Suprapubic skin (tissue), 4 donors: ENCODE measurements around the gene RC3H2. TPM values are rescaled to one million over a fixed set of nuclear protein-coding genes. Genes with fewer than 3 reads are reported as not detected.

Experiments
- DNase-seq, 2 donors: peaks; one replicate each; pipeline ENCODE4 v3.0.0-alpha.2; 2019; ENCODE audit warnings: low spot score in 2 of 2
- H3K27ac ChIP-seq: fragments of 200-600 bp; sonication (generic); one replicate; pipeline ENCODE4 v1.5.1; 2019
- H3K27me3 ChIP-seq: fragments of 200-600 bp; sonication (generic); one replicate; pipeline ENCODE4 v1.5.1; 2019
- H3K36me3 ChIP-seq: fragments of 200-600 bp; sonication (generic); one replicate; pipeline ENCODE4 v1.5.1; 2019
- H3K4me1 ChIP-seq: fragments of 200-600 bp; sonication (generic); one replicate; pipeline ENCODE4 v1.5.1; 2019
- H3K4me3 ChIP-seq: fragments of 200-600 bp; sonication (generic); one replicate; pipeline ENCODE4 v1.5.1; 2019; ENCODE audit warnings: mild to moderate bottlenecking
- H3K9me3 ChIP-seq: fragments of 200-600 bp; sonication (generic); one replicate; pipeline ENCODE4 v1.5.1; 2019
- EP300 ChIP-seq: sonication (generic); formaldehyde crosslinking; IDR thresholded peaks from one replicate; pipeline ENCODE4 v1.6.1; 2017; ENCODE audit warnings: antibody characterized with exemption
- POLR2A ChIP-seq, 2 donors: fragments of 450-650 bp; IDR thresholded peaks; one replicate each; pipeline ENCODE4 v1.6.1; 2017; ENCODE audit warnings: antibody characterized with exemption in 2 of 2, mild to moderate bottlenecking in 2 of 2, moderate library complexity in 2 of 2
- POLR2AphosphoS5 ChIP-seq, 3 donors: sonication (generic); formaldehyde crosslinking; IDR thresholded peaks; one replicate each; pipeline ENCODE4 v1.6.1; 2017; ENCODE audit warnings: antibody characterized with exemption in 3 of 3
- WGBS: methylation state at CpG from one replicate; pipeline ENCODE4 v1.1.5; 2018; 5-methylcytosine and 5-hydroxymethylcytosine counted together
- total RNA-seq, 4 donors: library from RNA; depleted of rRNA; stranded (reverse); fragments of >200 nt; gene quantifications; one replicate each; pipeline ENCODE4 v1.1.0, GENCODE V29; 2016
- TF ChIP-seq, protein P1 (sequence below), 2 donors: fragments of 200-600 bp in 1 of 2; fragments of 450-650 bp in 1 of 2; sonication (generic) in 1 of 2; IDR thresholded peaks; one replicate each; pipeline ENCODE4 v1.5.1; 2016 to 2019; ENCODE audit warnings: antibody characterized with exemption in 2 of 2, mild to moderate bottlenecking in 1 of 2, moderate library complexity in 1 of 2

RC3H2 gene, protein sequence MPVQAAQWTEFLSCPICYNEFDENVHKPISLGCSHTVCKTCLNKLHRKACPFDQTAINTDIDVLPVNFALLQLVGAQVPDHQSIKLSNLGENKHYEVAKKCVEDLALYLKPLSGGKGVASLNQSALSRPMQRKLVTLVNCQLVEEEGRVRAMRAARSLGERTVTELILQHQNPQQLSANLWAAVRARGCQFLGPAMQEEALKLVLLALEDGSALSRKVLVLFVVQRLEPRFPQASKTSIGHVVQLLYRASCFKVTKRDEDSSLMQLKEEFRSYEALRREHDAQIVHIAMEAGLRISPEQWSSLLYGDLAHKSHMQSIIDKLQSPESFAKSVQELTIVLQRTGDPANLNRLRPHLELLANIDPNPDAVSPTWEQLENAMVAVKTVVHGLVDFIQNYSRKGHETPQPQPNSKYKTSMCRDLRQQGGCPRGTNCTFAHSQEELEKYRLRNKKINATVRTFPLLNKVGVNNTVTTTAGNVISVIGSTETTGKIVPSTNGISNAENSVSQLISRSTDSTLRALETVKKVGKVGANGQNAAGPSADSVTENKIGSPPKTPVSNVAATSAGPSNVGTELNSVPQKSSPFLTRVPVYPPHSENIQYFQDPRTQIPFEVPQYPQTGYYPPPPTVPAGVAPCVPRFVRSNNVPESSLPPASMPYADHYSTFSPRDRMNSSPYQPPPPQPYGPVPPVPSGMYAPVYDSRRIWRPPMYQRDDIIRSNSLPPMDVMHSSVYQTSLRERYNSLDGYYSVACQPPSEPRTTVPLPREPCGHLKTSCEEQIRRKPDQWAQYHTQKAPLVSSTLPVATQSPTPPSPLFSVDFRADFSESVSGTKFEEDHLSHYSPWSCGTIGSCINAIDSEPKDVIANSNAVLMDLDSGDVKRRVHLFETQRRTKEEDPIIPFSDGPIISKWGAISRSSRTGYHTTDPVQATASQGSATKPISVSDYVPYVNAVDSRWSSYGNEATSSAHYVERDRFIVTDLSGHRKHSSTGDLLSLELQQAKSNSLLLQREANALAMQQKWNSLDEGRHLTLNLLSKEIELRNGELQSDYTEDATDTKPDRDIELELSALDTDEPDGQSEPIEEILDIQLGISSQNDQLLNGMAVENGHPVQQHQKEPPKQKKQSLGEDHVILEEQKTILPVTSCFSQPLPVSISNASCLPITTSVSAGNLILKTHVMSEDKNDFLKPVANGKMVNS
- 10 to 100 TPM; 24.2 to 59.2 (median 28.6) TPM for total RNA-seq

DNA sequence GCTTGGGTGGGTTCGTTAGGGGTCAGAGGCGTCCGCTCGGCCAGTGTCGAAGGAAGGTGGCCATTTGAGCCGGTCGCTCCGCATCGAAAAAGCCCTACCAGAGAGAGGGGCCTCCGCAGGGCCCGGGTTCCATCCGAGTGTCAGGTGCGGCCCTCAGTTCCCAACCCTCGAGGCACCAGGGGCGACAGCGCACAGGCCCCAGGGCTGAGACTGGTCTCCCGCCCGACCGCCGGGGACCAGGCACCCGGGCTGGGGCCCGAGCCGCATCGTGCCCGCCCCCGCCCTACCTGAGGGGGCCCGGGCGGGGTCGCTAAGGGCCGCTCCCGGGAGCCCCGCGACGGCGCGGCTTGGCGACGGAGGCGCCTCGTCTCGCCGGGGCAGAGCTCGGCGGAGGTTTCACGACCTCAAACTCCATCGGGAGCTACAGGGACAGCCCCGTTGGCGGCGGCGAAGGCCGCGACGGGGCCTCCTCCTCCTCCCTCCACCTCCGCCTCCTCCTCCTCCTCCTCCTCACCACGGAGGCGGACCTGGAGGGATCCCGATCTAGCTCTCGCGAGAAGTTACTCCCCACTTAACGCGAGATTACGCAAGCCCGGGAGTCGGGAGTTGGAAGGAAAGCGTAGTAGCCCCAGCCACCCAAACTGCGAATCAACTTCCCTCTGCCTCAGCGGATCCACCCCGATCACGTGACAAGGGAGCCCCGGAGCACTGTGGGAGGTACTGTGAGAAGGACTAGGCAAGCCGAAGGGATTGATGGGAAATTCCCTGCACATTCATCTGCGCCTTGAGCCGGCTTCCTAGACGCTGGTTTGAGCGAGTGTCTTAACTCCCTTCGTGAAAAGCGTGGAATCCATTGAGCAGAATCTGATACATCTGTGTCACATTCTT lies at the start of gene RC3H2:
Gene RC3H2 (minus strand): TSS at position 537 of the 888 bp plus-strand sequence. CDS start 7,850 bp downstream, outside the sequence.
- 1% methylated on average over 38 of the region's 77 CpGs for WGBS
- Histone ChIP-seq H3K4me3 (peak within 1 kb of the TSS; percentile 81), H3K36me3 (peaks cover 5% of the 10 kb centered on the region), H3K4me1 (peaks cover 39% of the 10 kb centered on the region), H3K27me3 (no peaks in the 10 kb centered on the region), H3K9me3 (no peaks in the 10 kb centered on the region), H3K27ac (peak within 1 kb of the TSS; percentile 98)
- DNase-seq = peak; percentile 99 to 100
- TF ChIP-seq POLR2AphosphoS5 (IDR thresholded peaks at IDR 0.05) = peak in 2 of 3 donors; percentile 54 to 91
- peak; percentile 47 to 92 for TF ChIP-seq POLR2A (IDR thresholded peaks at IDR 0.05)
- TF ChIP-seq, protein P1, sequence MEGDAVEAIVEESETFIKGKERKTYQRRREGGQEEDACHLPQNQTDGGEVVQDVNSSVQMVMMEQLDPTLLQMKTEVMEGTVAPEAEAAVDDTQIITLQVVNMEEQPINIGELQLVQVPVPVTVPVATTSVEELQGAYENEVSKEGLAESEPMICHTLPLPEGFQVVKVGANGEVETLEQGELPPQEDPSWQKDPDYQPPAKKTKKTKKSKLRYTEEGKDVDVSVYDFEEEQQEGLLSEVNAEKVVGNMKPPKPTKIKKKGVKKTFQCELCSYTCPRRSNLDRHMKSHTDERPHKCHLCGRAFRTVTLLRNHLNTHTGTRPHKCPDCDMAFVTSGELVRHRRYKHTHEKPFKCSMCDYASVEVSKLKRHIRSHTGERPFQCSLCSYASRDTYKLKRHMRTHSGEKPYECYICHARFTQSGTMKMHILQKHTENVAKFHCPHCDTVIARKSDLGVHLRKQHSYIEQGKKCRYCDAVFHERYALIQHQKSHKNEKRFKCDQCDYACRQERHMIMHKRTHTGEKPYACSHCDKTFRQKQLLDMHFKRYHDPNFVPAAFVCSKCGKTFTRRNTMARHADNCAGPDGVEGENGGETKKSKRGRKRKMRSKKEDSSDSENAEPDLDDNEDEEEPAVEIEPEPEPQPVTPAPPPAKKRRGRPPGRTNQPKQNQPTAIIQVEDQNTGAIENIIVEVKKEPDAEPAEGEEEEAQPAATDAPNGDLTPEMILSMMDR (IDR thresholded peaks at IDR 0.05) = no peak

DNA sequence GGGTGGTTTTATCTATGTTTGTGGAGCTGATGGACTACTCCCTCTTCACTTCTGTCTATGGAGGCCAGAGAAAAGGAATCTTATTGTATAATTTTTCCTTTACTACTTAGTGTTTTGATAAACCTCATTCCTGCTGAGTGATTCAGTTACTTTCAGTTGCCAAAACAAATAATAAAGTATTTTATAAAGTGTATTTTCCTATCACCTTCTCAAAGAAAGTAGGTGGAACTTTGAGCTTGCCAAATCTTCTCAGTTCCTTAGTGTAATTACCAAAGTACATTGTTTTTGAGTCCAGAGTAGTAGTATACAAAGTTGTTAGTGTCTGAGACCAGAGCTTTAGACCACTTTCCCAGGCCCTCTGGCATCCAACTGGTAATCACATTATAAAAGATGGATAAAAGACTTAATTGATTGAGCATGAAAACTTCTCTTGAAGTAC lies 49.1 kb upstream of the RC3H2 start:
- H3K4me1 ChIP-seq = peaks cover 16% of the 10 kb centered on the region
- no peak overlapping the region for H3K4me3 ChIP-seq
- DNase-seq = no peak
- TF ChIP-seq EP300 = no peak
- TF ChIP-seq, protein P1 (IDR thresholded peaks at IDR 0.05) = no peak
- no peak for TF ChIP-seq POLR2A (IDR thresholded peaks at IDR 0.05)
- TF ChIP-seq POLR2AphosphoS5 (IDR thresholded peaks at IDR 0.05) = no peak
- H3K9me3 ChIP-seq = no peaks in the 10 kb centered on the region
- no peak overlapping the region for H3K27ac ChIP-seq
- H3K27me3 ChIP-seq = no peaks in the 10 kb centered on the region
- peaks cover 6% of the 10 kb centered on the region for H3K36me3 ChIP-seq

DNA sequence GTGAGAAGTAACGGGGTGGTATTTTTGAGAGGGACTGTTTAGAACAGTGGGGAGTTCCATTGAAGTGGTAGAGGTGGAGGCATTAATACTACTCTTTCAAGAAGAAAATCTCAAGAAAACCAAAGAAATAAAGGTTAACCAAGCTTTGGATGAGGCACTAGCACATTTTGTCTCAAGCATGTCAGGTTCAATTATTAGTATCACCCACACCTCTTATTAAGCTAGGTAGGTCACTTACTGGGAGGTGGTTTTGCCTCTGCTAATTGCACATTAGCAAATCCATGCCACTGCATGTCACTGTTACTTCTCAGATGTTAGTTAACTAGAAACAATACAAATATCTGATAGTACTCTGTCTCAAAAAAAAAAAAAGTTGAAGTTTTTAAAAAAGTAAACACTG lies 45.9 kb upstream of the RC3H2 start:
- H3K27ac ChIP-seq = no peak overlapping the region
- H3K36me3 ChIP-seq = no peaks in the 10 kb centered on the region
- DNase-seq = no peak
- H3K4me1 ChIP-seq = peaks cover 30% of the 10 kb centered on the region
- no peaks in the 10 kb centered on the region for H3K27me3 ChIP-seq
- no peak overlapping the region for H3K4me3 ChIP-seq
- no peak for TF ChIP-seq POLR2AphosphoS5 (IDR thresholded peaks at IDR 0.05)
- no peak for TF ChIP-seq EP300
- TF ChIP-seq POLR2A (IDR thresholded peaks at IDR 0.05) = no peak
- TF ChIP-seq, protein P1 (IDR thresholded peaks at IDR 0.05) = no peak
- WGBS = 97% methylated on average over 1 of the region's 1 CpG
- no peaks in the 10 kb centered on the region for H3K9me3 ChIP-seq

DNA sequence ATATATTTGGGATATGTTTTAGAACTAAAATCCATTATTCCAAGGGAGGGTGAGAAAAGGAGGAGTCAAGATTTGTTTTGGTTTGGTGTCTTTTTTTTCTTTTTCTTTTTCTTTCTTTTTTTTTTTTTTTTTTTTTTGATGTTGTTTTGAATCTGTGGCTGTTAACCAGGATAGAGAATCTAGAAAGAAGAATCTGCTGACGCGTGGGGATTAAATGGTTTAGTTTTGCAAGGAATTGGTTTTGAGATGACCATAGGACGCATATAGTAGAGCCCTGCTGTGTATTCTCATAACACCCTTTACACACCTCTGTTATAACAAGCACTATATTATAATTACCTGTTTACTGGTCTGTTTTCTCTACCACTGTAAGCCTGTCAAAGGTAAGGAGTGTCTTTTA lies 45.1 kb upstream of the RC3H2 start:
- 83% methylated on average over 3 of the region's 3 CpGs for WGBS
- Histone ChIP-seq H3K36me3 (no peaks in the 10 kb centered on the region), H3K4me1 (peaks cover 34% of the 10 kb centered on the region), H3K27ac (no peak overlapping the region), H3K9me3 (no peaks in the 10 kb centered on the region), H3K4me3 (no peak overlapping the region), H3K27me3 (no peaks in the 10 kb centered on the region)
- TF ChIP-seq EP300 = no peak
- TF ChIP-seq POLR2A (IDR thresholded peaks at IDR 0.05) = no peak
- TF ChIP-seq POLR2AphosphoS5 (IDR thresholded peaks at IDR 0.05) = no peak
- no peak for DNase-seq

DNA sequence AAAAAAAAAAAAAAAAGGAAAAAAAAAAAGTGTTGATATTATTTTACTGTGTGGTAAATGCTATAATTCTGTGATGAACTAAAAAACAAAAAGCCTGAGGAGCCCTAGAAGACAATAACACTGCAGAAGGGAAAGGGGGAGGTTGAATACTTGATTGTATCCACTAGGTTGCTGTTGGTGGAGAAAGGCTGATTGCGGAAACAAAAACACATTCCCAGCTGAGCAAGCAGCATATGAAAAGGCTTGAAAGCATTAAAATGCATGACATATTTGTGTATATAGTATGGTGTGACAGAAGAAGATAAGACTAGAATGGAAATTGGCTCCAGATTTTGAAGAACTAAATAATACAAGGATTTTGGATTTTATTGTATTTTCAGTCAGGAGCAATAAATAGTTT lies 44.5 kb upstream of the RC3H2 start:
- H3K4me1 ChIP-seq = peaks cover 34% of the 10 kb centered on the region
- DNase-seq = no peak
- TF ChIP-seq POLR2AphosphoS5 (IDR thresholded peaks at IDR 0.05) (no peak), EP300 (no peak), POLR2A (IDR thresholded peaks at IDR 0.05) (no peak)
- TF ChIP-seq, protein P1 (IDR thresholded peaks at IDR 0.05) = no peak
- H3K4me3 ChIP-seq = no peak overlapping the region
- 92% methylated on average over 1 of the region's 1 CpG for WGBS
- H3K27me3 ChIP-seq = no peaks in the 10 kb centered on the region
- H3K36me3 ChIP-seq = no peaks in the 10 kb centered on the region
- H3K27ac ChIP-seq = no peak overlapping the region
- no peaks in the 10 kb centered on the region for H3K9me3 ChIP-seq
